Vagina (tissue), 2 donors: ENCODE measurements around the gene C2orf76. TPM values are rescaled to one million over a fixed set of nuclear protein-coding genes. Genes with fewer than 3 reads are reported as not detected.

ENCODE experiments used
- DNase-seq, 2 donors: peaks; one replicate each; pipeline ENCODE4 v3.0.0-alpha.2; 2017; ENCODE audit errors: extremely low spot score in 2 of 2
- H3K27ac ChIP-seq: fragments of 200-600 bp; sonication (generic); one replicate; pipeline ENCODE4 v1.5.1; 2019
- H3K27me3 ChIP-seq: fragments of 200-600 bp; sonication (generic); one replicate; pipeline ENCODE4 v1.5.1; 2019
- H3K36me3 ChIP-seq, 2 donors: fragments of 200-600 bp; sonication (generic); one replicate each; pipeline ENCODE4 v1.5.1; 2017 to 2019
- H3K4me1 ChIP-seq: fragments of 200-600 bp; sonication (generic); one replicate; pipeline ENCODE4 v1.5.1; 2019
- H3K4me3 ChIP-seq, 2 donors: fragments of 200-600 bp; sonication (generic); 1 replicate in 1 of 2; 2 replicates in 1 of 2; pipeline ENCODE4 v1.5.1; 2016 to 2019
- H3K9me3 ChIP-seq: fragments of 200-600 bp; sonication (generic); one replicate; pipeline ENCODE4 v1.5.1; 2019
- CTCF ChIP-seq, 3 experiments: fragments of 450-650 bp in 2 of 3; fragments of 200-600 bp in 1 of 3; sonication (generic) in 1 of 3; IDR thresholded peaks; one replicate each; pipeline ENCODE4 v1.5.1; 2017 to 2019; ENCODE audit warnings: antibody characterized with exemption in 3 of 3, mild to moderate bottlenecking in 2 of 3, moderate library complexity in 2 of 3
- POLR2A ChIP-seq, 2 donors: fragments of 450-650 bp; IDR thresholded peaks; one replicate each; pipeline ENCODE4 v1.6.1; 2017; ENCODE audit warnings: antibody characterized with exemption in 2 of 2, mild to moderate bottlenecking in 2 of 2, moderate library complexity in 2 of 2
- POLR2AphosphoS5 ChIP-seq, 2 donors: sonication (generic); formaldehyde crosslinking; IDR thresholded peaks; one replicate each; pipeline ENCODE4 v1.9.0; 2017; ENCODE audit warnings: antibody characterized with exemption in 2 of 2, mild to moderate bottlenecking in 2 of 2, low read depth in 1 of 2; ENCODE audit not compliant: insufficient read depth in 1 of 2
- intact Hi-C: fragments of 100-400 bp; cut with DNase I; formaldehyde crosslinking; loops from one replicate; pipeline ENCODE4 v1.15.1; 2023
- total RNA-seq: library from RNA; depleted of rRNA; stranded (reverse); fragments of >200 nt; gene quantifications from one replicate; pipeline ENCODE4 v1.2.3, GENCODE V29; 2016

C2orf76 gene
- total RNA-seq, 1 donor from 2014 or later = 3.7 TPM

GRCh38 chr2:119384971-119385370 is 18.3 kb upstream of the C2orf76 start:
- no peak overlapping the region for H3K4me3 ChIP-seq
- no peaks in the 10 kb centered on the region for H3K36me3 ChIP-seq
- no peak for DNase-seq
- no peaks in the 10 kb centered on the region for H3K9me3 ChIP-seq
- H3K27me3 ChIP-seq = no peaks in the 10 kb centered on the region
- intact Hi-C loops = no loop called here
- H3K27ac ChIP-seq = no peak overlapping the region
- H3K4me1 ChIP-seq = peaks cover 42% of the 10 kb centered on the region
- no peak for TF ChIP-seq POLR2AphosphoS5 (IDR thresholded peaks at IDR 0.05; ENCODE audit: insufficient read depth in 1 of 2, low read depth in 1 of 2)
- TF ChIP-seq CTCF (IDR thresholded peaks at IDR 0.05) = no peak
- TF ChIP-seq POLR2A (IDR thresholded peaks at IDR 0.05) = no peak

- H3K36me3 ChIP-seq = no peaks in the 10 kb centered on the region
- H3K27me3 ChIP-seq = no peaks in the 10 kb centered on the region
- no peak overlapping the region for H3K27ac ChIP-seq
- H3K4me1 ChIP-seq = peaks cover 31% of the 10 kb centered on the region
- intact Hi-C loops = no loop called here
- no peak for DNase-seq
- H3K9me3 ChIP-seq = no peaks in the 10 kb centered on the region
- TF ChIP-seq POLR2A (IDR thresholded peaks at IDR 0.05) = no peak
- TF ChIP-seq CTCF (IDR thresholded peaks at IDR 0.05) = no peak
- TF ChIP-seq POLR2AphosphoS5 (IDR thresholded peaks at IDR 0.05; ENCODE audit: insufficient read depth in 1 of 2, low read depth in 1 of 2) = peak in 1 of 2 donors; percentile 17
- H3K4me3 ChIP-seq = no peak overlapping the region
Observed at GRCh38 chr2:119383410-119384140, 16.9 kb upstream of the C2orf76 start.

GRCh38 chr2:119378566-119378965 is 11.9 kb upstream of the C2orf76 start:
- no peak overlapping the region for H3K4me3 ChIP-seq
- DNase-seq = peak in 1 of 2 donors; percentile 58
- H3K9me3 ChIP-seq = no peaks in the 10 kb centered on the region
- TF ChIP-seq POLR2A (IDR thresholded peaks at IDR 0.05) = no peak
- no peak for TF ChIP-seq CTCF (IDR thresholded peaks at IDR 0.05)
- TF ChIP-seq POLR2AphosphoS5 (IDR thresholded peaks at IDR 0.05; ENCODE audit: insufficient read depth in 1 of 2, low read depth in 1 of 2) = no peak
- intact Hi-C loops = no loop called here
- H3K4me1 ChIP-seq = peaks cover 8% of the 10 kb centered on the region
- H3K27ac ChIP-seq = no peak overlapping the region
- H3K27me3 ChIP-seq = no peaks in the 10 kb centered on the region
- peaks cover 0 to 12% of the 10 kb centered on the region in 2 donors for H3K36me3 ChIP-seq

- no peak overlapping the region for H3K4me3 ChIP-seq
- no peaks in the 10 kb centered on the region for H3K9me3 ChIP-seq
- peaks cover 2% of the 10 kb centered on the region for H3K4me1 ChIP-seq
- intact Hi-C loops = no loop called here
- no peak overlapping the region for H3K27ac ChIP-seq
- TF ChIP-seq CTCF (IDR thresholded peaks at IDR 0.05) = no peak
- TF ChIP-seq POLR2A (IDR thresholded peaks at IDR 0.05) = no peak
- TF ChIP-seq POLR2AphosphoS5 (IDR thresholded peaks at IDR 0.05; ENCODE audit: insufficient read depth in 1 of 2, low read depth in 1 of 2) = no peak
- peaks cover 0 to 18% of the 10 kb centered on the region in 2 donors for H3K36me3 ChIP-seq
- H3K27me3 ChIP-seq = no peaks in the 10 kb centered on the region
- DNase-seq = peak in 1 of 2 donors; percentile 29
Observed at GRCh38 chr2:119377993-119378345, 11.3 kb upstream of the C2orf76 start.

- DNase-seq = peak in 1 of 2 donors; percentile 74
- no peak overlapping the region for H3K27ac ChIP-seq
Observed at GRCh38 chr2:119377294-119377992, 10.8 kb upstream of the C2orf76 start.

More at GRCh38 chr2:119377294-119377992, 10.8 kb upstream of the C2orf76 start:
- Histone ChIP-seq H3K9me3 (no peaks in the 10 kb centered on the region), H3K4me1 (no peaks in the 10 kb centered on the region), H3K4me3 (no peak overlapping the region), H3K27me3 (no peaks in the 10 kb centered on the region), H3K36me3 (peaks cover 0 to 23% of the 10 kb centered on the region in 2 donors)
- intact Hi-C loops = no loop called here
- no peak for TF ChIP-seq POLR2A (IDR thresholded peaks at IDR 0.05)
- TF ChIP-seq POLR2AphosphoS5 (IDR thresholded peaks at IDR 0.05; ENCODE audit: insufficient read depth in 1 of 2, low read depth in 1 of 2) = no peak
- TF ChIP-seq CTCF (IDR thresholded peaks at IDR 0.05) = no peak
